T-helper 22 cell (primary cell): ENCODE results near the gene CLDN6.
A peak's percentile ranks its signal among the peaks of the same experiment; 100 is the strongest.

Source experiments
- DNase-seq: peaks from one replicate; pipeline ENCODE4 v3.0.0-alpha.2; 2020; ENCODE audit warnings: low read depth

The CLDN6 gene

DNA sequence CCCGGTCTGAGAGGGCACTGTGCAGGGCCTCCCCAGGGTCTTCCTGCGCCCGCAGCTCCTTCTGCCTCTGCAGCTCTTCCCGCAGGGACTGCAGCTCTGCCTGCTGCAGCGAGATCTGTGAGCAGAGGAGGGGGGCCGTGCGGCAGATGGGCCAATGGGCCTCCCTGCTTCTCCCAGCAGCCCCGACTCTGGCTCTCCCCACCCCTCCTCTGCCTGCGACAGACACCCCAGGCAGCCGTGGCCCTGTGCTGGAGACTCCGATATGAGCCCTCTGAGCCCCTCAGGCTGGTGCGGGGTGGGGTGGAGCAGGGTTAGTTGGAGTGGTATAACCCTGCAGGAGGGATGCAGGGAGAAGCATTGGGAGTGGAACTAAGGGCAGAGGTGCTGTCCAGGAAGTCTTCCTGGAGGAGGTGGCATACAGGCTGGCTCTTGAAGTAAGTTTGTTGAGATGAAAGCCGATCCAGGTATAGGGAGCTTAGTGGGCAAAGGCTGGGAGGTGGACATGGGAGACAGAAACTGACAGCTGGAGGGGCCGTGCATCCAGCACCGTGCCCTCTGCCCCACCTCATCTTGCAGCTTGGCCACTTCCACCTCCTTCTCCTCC lies 10.8 kb upstream of the CLDN6 start:
- no peak for DNase-seq

GRCh38 chr16:3027983-3028715 lies 10.2 kb upstream of the CLDN6 start:
- DNase-seq, result peak; percentile 74

DNA sequence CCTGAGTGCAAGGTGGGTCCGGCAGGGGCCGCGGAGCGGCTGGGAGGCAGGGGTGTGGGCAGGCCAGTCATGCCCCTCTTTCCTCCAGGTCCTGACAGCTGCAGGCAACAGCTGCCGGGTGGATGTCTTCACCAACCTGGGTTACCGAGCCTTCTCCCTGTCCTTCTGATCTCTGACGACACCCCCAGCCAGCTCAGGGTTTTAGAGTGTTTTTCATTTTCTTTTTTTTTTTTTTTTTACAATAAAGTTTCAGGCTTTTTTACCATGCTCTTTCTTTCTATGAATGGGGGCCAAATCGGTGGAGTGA lies 9.5 kb upstream of the CLDN6 start:
- DNase-seq, result no peak

DNA sequence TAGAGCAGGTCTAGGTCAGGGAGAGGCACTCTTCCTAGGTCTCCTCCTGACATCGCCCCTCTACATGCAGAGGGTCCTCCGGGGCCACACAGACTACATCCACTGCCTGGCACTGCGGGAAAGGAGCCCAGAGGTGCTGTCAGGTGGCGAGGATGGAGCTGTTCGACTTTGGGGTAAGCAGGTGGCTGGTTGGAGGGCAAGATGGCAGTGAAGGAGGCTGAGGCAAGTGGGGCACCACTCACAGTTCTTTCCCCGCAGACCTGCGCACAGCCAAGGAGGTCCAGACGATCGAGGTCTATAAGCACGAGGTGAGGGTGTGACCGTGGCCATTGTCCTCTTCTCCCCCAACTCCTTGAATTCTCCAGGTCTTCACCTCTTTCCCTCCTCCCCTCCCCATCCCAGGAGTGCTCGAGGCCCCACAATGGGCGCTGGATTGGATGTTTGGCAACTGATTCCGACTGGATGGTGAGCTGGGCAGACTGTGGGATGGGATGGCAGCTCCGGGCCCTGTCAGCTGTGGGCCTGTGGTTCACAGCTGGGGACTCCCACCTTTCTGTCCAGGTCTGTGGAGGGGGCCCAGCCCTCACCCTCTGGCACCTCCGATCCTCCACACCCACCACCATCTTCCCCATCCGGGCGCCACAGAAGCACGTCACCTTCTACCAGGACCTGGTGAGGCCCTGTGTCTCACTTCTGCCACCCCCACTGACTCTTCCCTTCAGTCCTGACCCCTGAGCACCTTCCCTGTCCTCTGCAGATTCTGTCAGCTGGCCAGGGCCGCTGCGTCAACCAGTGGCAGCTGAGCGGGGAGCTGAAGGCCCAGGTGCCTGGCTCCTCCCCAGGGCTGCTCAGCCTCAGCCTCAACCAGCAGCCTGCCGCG lies 8.9 kb upstream of the CLDN6 start:
- no peak for DNase-seq

- no peak for DNase-seq
These were observed 8.0 kb upstream of the CLDN6 start for GRCh38 chr16:3026003-3026378.

DNA sequence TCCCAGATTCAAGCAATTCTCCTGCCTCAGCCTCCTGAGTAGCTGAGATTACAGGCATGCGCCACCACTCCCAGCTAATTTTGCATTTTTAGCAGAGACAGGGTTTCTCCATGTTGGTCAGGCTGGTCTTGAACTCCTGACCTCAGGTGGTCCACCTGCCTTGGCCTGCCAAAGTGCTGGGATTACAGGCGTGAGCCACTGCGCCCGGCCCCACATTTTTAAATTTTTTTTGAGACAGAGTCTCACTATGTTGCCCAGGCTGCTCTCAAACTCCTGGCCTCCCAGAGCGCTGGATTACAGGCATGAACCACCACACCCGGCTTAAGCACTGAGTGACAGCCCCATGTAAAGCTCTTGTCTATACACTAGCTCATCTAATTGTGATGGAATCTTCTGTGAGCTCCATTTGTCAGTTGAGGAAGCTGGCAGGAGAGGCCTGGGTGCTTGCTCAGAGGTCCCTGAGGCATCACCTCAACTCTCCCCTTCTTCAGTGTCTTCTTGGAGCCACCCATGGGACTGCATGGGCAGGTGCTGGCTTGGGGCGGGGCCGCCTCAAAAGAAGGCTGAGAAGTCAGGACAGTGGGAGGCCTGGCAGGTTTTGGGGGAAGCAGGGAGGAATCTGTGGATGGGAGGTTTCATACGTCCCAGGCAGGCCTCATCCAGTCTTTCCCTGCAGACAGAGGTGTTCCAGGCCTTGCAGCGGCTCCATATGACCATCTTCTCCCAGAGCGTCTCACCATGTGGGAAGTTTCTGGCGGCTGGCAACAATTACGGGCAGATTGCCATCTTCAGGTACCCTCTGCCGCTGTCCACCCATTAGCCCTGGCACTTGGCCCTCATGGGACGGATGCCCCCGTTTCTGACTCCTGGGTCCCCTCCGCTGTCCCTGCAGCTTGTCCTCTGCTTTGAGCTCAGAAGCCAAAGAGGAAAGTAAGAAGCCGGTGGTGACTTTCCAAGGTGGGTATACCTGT lies 7.3 kb upstream of the CLDN6 start:
- DNase-seq, result no peak

DNA sequence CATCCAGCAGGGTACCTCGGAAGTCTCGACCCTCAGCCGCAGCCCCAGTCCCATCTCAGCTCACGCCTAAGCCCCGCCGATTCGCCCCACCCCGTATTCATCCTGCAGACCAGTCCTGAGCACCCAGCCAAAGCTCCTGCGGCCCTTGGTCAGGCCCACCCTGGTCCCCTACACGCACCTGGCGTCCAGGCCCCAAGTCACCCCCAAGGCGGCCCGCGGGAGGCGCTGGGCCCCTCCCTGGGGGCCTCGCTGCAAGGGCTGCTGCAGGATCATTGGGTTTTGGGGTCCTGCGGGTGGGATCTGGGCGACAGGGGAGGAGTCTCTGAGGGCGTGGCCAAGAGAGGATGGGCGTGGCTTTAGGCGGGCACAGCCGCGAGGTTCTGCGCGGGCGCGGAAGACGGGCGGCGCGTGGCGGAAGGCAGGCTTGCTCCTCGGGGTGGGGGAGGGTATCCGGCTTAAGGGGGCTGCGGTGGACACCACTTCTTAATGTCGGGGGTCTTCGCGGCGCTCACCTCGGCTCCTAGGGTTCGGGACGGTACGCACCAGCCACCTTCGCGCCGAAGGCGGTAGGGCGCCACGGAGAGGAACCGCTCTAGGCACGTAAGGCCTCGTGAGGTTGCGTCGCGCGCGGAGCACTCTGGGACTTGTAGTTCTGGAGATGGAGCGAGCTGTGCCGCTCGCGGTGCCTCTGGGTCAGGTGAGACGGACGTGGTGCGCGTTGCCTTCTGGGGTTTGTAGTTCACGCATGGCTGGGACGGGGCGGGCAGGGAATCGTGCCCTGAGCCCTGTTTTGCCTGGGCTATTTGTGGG lies 5.9 kb upstream of the CLDN6 start, which contains the start of the genes HCFC1R1 and THOC6:
Gene HCFC1R1, minus strand, starts transcription at position 274 of the 810 bp plus-strand sequence. Its CDS starts 1 bp downstream, at position 273.
Gene THOC6, plus strand, starts transcription at position 367 of the 810 bp plus-strand sequence. Its CDS starts 292 bp downstream, at position 659.
- peak; percentile 92 for DNase-seq

GRCh38 chr16:3023415-3023668 lies 5.4 kb upstream of the CLDN6 start:
- no peak for DNase-seq

GRCh38 chr16:3022684-3023414 lies 4.9 kb upstream of the CLDN6 start:
- DNase-seq, result no peak

- DNase-seq, result peak; percentile 76
These were observed 4.3 kb upstream of the CLDN6 start for GRCh38 chr16:3022208-3022683.

DNA sequence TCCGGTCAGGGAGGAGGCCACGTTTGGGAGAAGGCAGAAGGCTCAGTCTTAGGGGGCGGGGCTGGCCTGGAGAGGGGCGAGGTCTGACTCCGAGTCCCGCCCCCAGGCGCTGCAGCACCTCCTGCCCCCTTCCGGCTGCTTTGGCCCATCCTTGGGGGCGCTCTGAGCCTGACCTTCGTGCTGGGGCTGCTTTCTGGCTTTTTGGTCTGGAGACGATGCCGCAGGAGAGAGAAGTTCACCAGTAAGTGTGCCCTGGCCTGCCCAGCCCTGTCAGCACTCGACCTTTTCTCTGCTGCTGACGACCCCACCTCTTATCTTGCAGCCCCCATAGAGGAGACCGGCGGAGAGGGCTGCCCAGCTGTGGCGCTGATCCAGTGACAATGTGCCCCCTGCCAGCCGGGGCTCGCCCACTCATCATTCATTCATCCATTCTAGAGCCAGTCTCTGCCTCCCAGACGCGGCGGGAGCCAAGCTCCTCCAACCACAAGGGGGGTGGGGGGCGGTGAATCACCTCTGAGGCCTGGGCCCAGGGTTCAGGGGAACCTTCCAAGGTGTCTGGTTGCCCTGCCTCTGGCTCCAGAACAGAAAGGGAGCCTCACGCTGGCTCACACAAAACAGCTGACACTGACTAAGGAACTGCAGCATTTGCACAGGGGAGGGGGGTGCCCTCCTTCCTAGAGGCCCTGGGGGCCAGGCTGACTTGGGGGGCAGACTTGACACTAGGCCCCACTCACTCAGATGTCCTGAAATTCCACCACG lies 3.6 kb upstream of the CLDN6 start:
- DNase-seq, result peak; percentile 86

GRCh38 chr16:3020604-3021448 lies 2.8 kb upstream of the CLDN6 start:
- peak; percentile 79 for DNase-seq

- DNase-seq, result peak; percentile 53
These were observed 2.2 kb upstream of the CLDN6 start, which contains the start of gene TNFRSF12A for GRCh38 chr16:3020247-3020603. Gene TNFRSF12A (plus strand): TSS chr16:3020368. CDS start chr16:3020398, 30 bp downstream.

- DNase-seq, result no peak
These were observed 1.7 kb upstream of the CLDN6 start for GRCh38 chr16:3019594-3020246.

DNA sequence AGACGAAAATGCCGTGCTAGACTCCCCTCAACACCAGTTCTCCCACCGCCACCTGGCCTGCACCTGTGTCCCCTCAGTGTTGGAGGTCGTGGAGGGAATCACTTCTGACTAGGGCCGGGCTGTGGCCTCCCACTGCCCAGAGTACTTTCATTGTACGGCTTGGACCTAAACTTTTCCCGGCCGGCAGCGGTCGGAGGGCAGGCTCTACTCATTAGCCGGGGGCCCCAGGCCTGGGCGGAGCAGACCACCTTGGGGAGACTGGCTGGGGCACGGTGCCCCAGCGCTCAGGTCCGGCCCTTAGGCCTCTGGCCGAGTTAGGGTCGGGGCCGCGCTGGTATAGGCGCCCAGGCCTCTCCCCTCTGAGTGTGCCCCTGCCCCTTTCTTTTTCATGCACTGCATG lies 639 bp downstream of the CLDN6 start:
- DNase-seq, result no peak

GRCh38 chr16:3015865-3016521 lies 2.0 kb downstream of the CLDN6 start:
- no peak for DNase-seq

DNA sequence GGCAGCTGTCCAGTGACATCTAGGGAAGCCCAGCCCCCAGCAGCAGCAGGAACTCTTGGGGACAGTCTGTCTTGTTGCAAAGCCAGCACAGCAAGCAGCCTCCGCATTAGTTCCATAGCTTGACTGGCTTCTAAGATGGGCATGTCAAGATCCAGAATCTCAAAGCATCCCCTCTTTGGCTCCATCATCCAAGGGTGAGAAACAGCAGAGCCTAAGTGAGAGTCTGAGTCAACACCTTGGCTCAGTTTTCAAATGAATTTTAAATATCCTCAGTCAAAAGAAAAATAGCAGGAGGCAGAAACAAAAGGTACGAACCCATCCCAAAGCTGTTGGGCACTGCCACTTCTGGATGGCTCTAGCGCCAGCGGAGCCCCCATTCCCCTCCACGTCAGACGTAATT lies 3.0 kb downstream of the CLDN6 start:
- DNase-seq, result no peak
